ENCODE data around the gene CRISPLD2.

CRISPLD2 gene

DNA sequence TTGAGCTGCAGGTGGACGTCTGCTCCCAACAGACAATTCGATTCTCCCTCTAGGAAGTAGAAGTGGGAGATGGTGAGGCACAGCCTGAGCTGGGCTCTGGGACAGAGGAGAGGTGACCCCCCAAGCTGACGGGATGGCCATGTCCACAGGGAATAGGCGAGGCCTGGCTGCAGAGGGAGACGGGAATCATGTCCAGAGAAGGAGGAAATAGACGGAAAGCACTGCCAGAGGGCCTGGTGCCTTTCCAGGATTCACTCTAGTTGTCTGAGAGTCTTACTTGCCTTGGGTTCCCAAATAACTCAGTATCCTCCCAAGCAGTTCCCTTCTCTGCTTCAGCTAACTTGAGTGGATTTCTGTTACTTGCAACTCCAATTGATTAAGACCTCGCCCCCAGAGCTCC lies 4.3 kb upstream of the CRISPLD2 start:
- no peak for DNase-seq (ENCODE audit: low read depth in 1 of 2, low spot score in 1 of 2)
- Histone ChIP-seq H3K27me3 (ENCODE audit: insufficient read depth, poor library complexity, severe bottlenecking) (peaks cover 2% of the 10 kb centered on the region), H3K4me3 (replicated peaks; ENCODE audit: insufficient read depth, low read length) (no peak overlapping the region), H3K27ac (replicated peaks) (no peak overlapping the region)
- TF ChIP-seq POLR2AphosphoS5 (IDR thresholded peaks at IDR 0.05; ENCODE audit: low read depth) (no peak), GABPA (IDR thresholded peaks at IDR 0.05; ENCODE audit: low read depth) (no peak), SPI1 (IDR thresholded peaks at IDR 0.05; ENCODE audit: borderline replicate concordance, low read depth) (no peak)
- TF ChIP-seq, protein P1, sequence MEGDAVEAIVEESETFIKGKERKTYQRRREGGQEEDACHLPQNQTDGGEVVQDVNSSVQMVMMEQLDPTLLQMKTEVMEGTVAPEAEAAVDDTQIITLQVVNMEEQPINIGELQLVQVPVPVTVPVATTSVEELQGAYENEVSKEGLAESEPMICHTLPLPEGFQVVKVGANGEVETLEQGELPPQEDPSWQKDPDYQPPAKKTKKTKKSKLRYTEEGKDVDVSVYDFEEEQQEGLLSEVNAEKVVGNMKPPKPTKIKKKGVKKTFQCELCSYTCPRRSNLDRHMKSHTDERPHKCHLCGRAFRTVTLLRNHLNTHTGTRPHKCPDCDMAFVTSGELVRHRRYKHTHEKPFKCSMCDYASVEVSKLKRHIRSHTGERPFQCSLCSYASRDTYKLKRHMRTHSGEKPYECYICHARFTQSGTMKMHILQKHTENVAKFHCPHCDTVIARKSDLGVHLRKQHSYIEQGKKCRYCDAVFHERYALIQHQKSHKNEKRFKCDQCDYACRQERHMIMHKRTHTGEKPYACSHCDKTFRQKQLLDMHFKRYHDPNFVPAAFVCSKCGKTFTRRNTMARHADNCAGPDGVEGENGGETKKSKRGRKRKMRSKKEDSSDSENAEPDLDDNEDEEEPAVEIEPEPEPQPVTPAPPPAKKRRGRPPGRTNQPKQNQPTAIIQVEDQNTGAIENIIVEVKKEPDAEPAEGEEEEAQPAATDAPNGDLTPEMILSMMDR (IDR thresholded peaks at IDR 0.05; ENCODE audit: insufficient read depth, low read length), result no peak
- TF ChIP-seq, protein P2, sequence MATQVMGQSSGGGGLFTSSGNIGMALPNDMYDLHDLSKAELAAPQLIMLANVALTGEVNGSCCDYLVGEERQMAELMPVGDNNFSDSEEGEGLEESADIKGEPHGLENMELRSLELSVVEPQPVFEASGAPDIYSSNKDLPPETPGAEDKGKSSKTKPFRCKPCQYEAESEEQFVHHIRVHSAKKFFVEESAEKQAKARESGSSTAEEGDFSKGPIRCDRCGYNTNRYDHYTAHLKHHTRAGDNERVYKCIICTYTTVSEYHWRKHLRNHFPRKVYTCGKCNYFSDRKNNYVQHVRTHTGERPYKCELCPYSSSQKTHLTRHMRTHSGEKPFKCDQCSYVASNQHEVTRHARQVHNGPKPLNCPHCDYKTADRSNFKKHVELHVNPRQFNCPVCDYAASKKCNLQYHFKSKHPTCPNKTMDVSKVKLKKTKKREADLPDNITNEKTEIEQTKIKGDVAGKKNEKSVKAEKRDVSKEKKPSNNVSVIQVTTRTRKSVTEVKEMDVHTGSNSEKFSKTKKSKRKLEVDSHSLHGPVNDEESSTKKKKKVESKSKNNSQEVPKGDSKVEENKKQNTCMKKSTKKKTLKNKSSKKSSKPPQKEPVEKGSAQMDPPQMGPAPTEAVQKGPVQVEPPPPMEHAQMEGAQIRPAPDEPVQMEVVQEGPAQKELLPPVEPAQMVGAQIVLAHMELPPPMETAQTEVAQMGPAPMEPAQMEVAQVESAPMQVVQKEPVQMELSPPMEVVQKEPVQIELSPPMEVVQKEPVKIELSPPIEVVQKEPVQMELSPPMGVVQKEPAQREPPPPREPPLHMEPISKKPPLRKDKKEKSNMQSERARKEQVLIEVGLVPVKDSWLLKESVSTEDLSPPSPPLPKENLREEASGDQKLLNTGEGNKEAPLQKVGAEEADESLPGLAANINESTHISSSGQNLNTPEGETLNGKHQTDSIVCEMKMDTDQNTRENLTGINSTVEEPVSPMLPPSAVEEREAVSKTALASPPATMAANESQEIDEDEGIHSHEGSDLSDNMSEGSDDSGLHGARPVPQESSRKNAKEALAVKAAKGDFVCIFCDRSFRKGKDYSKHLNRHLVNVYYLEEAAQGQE (IDR thresholded peaks at IDR 0.05; ENCODE audit: insufficient replicate concordance, low read depth), result no peak

DNA sequence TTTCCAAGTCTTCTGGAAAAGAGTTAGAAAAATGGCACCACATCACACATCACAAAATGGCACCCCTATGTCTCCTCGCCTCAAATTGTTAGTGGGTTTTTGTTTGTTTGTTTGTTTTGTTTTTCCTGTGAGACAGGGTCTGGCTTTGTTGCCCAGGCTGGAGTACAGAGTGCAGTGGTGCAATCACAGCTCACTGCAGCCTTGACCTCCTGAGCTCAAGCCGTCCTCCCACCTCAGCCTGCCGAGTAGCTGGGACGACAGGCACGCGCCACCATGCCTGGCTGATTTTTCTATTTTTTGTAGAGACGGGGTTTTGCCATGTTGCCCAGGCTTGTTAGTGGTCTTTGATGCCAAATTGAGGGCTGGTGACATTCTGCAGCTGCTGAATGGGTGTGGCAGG lies 3.8 kb upstream of the CRISPLD2 start:
- TF ChIP-seq, protein P2 (IDR thresholded peaks at IDR 0.05; ENCODE audit: insufficient replicate concordance, low read depth), result no peak
- TF ChIP-seq POLR2AphosphoS5 (IDR thresholded peaks at IDR 0.05; ENCODE audit: low read depth) (no peak), SPI1 (IDR thresholded peaks at IDR 0.05; ENCODE audit: borderline replicate concordance, low read depth) (no peak), GABPA (IDR thresholded peaks at IDR 0.05; ENCODE audit: low read depth) (no peak)
- TF ChIP-seq, protein P1 (IDR thresholded peaks at IDR 0.05; ENCODE audit: insufficient read depth, low read length), result no peak
- H3K27me3 ChIP-seq (ENCODE audit: insufficient read depth, poor library complexity, severe bottlenecking), result peaks cover 2% of the 10 kb centered on the region
- no peak overlapping the region for H3K27ac ChIP-seq (replicated peaks)
- H3K4me3 ChIP-seq (replicated peaks; ENCODE audit: insufficient read depth, low read length), result no peak overlapping the region
- no peak for DNase-seq (ENCODE audit: low read depth in 1 of 2, low spot score in 1 of 2)

DNA sequence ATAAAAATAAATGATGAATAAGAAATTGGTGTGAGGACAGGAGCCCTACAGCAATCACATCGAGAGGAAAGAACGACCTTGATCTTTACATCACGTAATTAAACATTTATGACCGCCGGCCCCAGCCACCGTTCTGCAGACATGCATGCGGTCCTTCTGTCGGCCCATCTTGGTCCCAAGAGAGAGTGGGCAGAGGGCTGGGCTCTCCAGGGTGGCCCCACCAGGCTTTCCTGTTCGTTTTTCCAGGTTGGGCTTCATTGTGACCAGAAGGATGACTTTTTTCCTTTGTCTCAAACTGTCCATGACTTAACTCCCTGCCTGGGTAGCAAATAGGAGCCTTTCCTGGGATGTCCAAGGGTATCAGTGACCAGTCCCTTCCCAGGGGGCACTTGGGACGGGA lies 3.3 kb upstream of the CRISPLD2 start:
- DNase-seq (ENCODE audit: low read depth in 1 of 2, low spot score in 1 of 2), result no peak
- H3K27me3 ChIP-seq (ENCODE audit: insufficient read depth, poor library complexity, severe bottlenecking), result peaks cover 2% of the 10 kb centered on the region

More for the DNA sequence above, 3.3 kb upstream of the CRISPLD2 start:
- TF ChIP-seq POLR2AphosphoS5 (IDR thresholded peaks at IDR 0.05; ENCODE audit: low read depth), result no peak
- no peak for TF ChIP-seq SPI1 (IDR thresholded peaks at IDR 0.05; ENCODE audit: borderline replicate concordance, low read depth)
- TF ChIP-seq, protein P1 (IDR thresholded peaks at IDR 0.05; ENCODE audit: insufficient read depth, low read length), result no peak
- TF ChIP-seq, protein P2 (IDR thresholded peaks at IDR 0.05; ENCODE audit: insufficient replicate concordance, low read depth), result no peak
- no peak for TF ChIP-seq GABPA (IDR thresholded peaks at IDR 0.05; ENCODE audit: low read depth)
- no peak overlapping the region for H3K4me3 ChIP-seq (replicated peaks; ENCODE audit: insufficient read depth, low read length)
- H3K27ac ChIP-seq (replicated peaks), result no peak overlapping the region

All from HL-60 (cell line).